AG09309 (cell line): ENCODE measurements around the gene SERINC1.

Source experiments
- DNase-seq: peaks from one replicate; pipeline ENCODE4 v3.0.0-alpha.2; 2010; ENCODE audit warnings: low read depth
- H3K4me3 ChIP-seq: 2 replicates; pipeline ENCODE4 v1.5.1; 2011; ENCODE audit warnings: mild to moderate bottlenecking, low read depth, low read length, moderate library complexity; ENCODE audit not compliant: control insufficient read depth
- CTCF ChIP-seq: IDR thresholded peaks from 2 replicates; pipeline ENCODE4 v1.5.1; 2011; ENCODE audit warnings: mild to moderate bottlenecking, low read depth, low read length, inconsistent platforms; ENCODE audit not compliant: insufficient read depth, control insufficient read depth; ENCODE audit errors: missing control alignments

Gene SERINC1

DNA sequence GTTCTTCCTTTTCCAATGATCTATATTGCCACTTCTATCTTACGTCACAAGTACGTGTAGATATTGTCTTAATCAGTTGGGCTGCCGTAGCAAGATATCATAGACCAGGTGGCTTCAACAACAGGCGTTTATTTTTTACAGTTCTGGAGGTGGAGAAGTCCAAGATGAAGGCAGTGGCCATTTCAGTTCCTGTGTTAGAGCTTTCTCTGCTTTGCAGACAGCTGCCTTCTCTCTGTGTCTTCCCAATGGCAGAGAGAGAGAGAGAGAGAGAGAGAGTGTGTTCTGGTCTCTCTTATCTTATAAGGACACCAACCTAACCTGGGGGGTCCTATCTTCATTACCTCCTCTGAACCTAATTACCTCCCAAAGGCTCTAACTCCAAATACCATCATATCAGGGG, 63.9 kb downstream of the SERINC1 start:
- DNase-seq = no peak
- TF ChIP-seq CTCF = no peak
- H3K4me3 ChIP-seq = no peak overlapping the region

GRCh38 chr6:122406187-122406586, 65.4 kb downstream of the SERINC1 start:
- no peak overlapping the region for H3K4me3 ChIP-seq
- DNase-seq = no peak
- TF ChIP-seq CTCF = no peak

- DNase-seq = no peak
- TF ChIP-seq CTCF = peak; percentile 17
- no peak overlapping the region for H3K4me3 ChIP-seq
Observed at GRCh38 chr6:122405417-122405816, 66.2 kb downstream of the SERINC1 start.

DNA sequence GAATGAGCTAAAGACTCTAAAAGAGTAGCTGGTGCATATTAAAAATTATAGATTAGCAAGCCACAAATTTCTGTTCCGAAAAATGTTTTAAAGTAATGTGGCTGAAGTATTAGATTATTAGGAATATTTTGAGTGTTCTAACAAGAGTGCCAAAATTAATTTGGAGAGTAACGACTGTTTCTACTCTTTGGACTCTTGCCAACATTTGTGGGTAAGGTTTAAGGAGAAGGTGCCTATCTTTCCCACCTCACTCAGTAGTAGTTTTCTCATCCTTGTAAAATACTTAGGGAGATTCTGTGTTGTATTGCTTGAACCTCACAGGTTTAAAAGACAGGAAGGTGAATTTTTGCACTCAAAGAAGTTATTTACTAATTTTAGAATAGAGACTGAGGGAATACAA, 67.2 kb downstream of the SERINC1 start:
- H3K4me3 ChIP-seq = no peak overlapping the region
- DNase-seq = no peak
- TF ChIP-seq CTCF = no peak

DNA sequence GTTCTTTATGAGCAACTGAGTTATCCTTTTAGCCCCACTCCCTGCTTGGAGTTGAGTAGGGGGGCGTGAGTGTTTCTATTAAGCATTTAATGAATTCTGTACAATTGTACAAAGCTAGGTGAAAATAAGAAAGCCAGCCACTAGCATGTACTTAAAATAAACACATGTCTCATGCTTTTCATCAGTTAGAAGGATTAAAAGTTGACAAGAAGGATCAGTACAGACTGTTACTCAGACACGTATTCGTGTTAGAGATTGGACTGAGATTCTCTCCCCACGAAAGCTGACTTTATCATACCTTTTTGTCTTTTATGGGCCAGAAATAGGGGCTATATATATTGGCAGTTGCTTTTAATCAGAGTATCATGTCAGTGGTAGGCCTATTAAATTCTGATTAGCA, 70.5 kb downstream of the SERINC1 start:
- no peak for DNase-seq
- TF ChIP-seq CTCF = no peak
- H3K4me3 ChIP-seq = no peak overlapping the region

DNA sequence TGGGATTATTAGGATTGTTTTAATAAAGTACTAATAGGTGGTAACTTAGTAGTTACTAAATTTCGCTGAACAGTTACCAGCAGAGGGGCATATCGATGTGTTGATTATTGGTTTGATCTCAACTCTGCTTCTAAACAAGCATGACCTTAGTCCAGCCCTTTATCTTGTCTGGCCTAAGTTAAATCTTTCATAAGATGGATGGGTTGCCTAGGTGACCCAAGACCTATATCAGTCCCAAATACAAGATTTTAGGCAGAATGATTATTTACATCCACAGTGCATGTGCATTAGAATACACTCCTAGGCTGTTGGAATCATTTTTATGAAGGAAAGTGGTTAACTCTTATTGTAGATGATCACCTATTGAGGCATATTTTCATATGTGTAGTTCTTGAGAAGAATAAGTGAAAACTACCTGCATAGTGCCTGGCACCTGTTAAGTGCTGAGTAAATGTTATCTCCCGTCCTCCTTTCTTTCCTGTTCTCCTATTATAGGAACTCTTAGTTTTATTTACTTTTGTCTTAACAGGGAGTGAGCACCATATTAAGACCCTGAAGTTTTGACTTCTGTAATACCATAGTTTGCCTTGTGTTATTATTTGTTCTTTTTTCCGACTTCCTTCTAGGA, 71.0 kb downstream of the SERINC1 start:
- TF ChIP-seq CTCF = no peak
- H3K4me3 ChIP-seq = peak overlapping the region; percentile 99
- no peak for DNase-seq

DNA sequence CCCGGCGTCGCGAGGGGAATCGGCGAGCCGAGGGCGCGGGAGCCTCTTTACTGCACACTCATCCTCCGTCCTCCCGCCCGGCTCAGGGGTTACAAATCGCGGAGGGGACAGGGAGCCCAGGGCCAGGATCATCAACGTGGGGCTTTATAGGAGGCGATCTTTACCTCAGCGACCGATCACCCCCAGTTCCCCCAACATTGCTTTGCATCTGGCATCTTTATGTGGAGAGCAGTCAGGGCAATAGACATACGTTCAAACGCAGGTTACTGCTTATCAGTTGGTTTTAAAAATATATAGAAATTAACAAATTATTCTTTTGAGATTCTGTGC, 71.5 kb downstream of the SERINC1 start:
- DNase-seq = no peak
- TF ChIP-seq CTCF = no peak
- peak overlapping the region; percentile 99 for H3K4me3 ChIP-seq
